ENCODE data around the gene ROBO2. TPM values are rescaled to one million over a fixed set of nuclear protein-coding genes. Genes with fewer than 3 reads are reported as not detected.

Gene ROBO2
- polyA plus RNA-seq, 1 donor from 2014 or later: 55.5 TPM

DNA sequence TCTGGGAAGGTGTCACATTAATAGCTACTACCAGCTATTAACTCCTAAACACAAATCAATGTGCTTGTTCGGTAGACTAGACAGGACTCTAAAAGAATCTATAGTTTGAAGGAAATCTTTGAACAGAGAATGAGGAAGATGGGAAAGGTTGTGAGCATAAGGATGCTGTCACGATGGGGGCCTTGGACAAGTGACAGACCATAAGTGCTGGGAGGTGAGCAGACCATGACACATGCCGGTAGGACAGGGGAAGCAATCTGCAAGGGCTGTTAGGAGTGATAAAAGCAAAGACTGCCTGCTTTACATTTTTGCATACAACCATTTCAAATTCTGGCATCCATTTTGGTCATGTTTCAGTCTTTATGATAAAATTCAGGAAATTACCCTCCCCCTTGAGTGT lies 645.8 kb downstream of the ROBO2 start:
- Histone ChIP-seq H3K79me2 (replicated peaks; ENCODE audit: insufficient read depth, low read length) (no peaks in the 10 kb centered on the region), H2AFZ (ENCODE audit: low read depth, low read length) (no peak overlapping the region), H4K20me1 (ENCODE audit: insufficient read depth) (no peaks in the 10 kb centered on the region), H3K9me2 (ENCODE audit: insufficient read depth, low read length) (no peaks in the 10 kb centered on the region), H3K27ac (ENCODE audit: low read length) (peak overlapping the region; percentile 92), H3K27me3 (ENCODE audit: insufficient read depth, low read depth, low read length) (no peaks in the 10 kb centered on the region), H3K4me2 (ENCODE audit: low read length) (peak overlapping the region; percentile 45), H3K9ac (ENCODE audit: low read length) (peak overlapping the region; percentile 51), H3F3A (ENCODE audit: insufficient read depth, low read length, poor library complexity, severe bottlenecking) (peaks cover 5% of the 10 kb centered on the region), H3K4me3 (ENCODE audit: low read length) (peak overlapping the region; percentile 49), H3K36me3 (ENCODE audit: insufficient read depth, low read length) (no peaks in the 10 kb centered on the region), H3K9me3 (ENCODE audit: low read length) (no peaks in the 10 kb centered on the region)
- TF ChIP-seq TAF1 (IDR thresholded peaks at IDR 0.05; ENCODE audit: low read depth) (no peak), RAD21 (conservative IDR thresholded peaks at IDR 0.05) (no peak), EP300 (conservative IDR thresholded peaks at IDR 0.05; ENCODE audit: poor library complexity, severe bottlenecking) (peak; percentile 73), REST (IDR thresholded peaks at IDR 0.05; ENCODE audit: borderline replicate concordance) (peak; percentile 50), MXI1 (conservative IDR thresholded peaks at IDR 0.05; ENCODE audit: poor library complexity, severe bottlenecking) (no peak), POLR2AphosphoS5 (IDR thresholded peaks at IDR 0.05) (peak; percentile 43), EZH2 (IDR thresholded peaks at IDR 0.05; ENCODE audit: borderline replicate concordance, insufficient read depth, low read length, poor library complexity, severe bottlenecking) (no peak), SMC3 (conservative IDR thresholded peaks at IDR 0.05; ENCODE audit: poor library complexity) (peak; percentile 40)
- TF ChIP-seq, protein P1, sequence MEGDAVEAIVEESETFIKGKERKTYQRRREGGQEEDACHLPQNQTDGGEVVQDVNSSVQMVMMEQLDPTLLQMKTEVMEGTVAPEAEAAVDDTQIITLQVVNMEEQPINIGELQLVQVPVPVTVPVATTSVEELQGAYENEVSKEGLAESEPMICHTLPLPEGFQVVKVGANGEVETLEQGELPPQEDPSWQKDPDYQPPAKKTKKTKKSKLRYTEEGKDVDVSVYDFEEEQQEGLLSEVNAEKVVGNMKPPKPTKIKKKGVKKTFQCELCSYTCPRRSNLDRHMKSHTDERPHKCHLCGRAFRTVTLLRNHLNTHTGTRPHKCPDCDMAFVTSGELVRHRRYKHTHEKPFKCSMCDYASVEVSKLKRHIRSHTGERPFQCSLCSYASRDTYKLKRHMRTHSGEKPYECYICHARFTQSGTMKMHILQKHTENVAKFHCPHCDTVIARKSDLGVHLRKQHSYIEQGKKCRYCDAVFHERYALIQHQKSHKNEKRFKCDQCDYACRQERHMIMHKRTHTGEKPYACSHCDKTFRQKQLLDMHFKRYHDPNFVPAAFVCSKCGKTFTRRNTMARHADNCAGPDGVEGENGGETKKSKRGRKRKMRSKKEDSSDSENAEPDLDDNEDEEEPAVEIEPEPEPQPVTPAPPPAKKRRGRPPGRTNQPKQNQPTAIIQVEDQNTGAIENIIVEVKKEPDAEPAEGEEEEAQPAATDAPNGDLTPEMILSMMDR (IDR thresholded peaks at IDR 0.05; ENCODE audit: poor library complexity, severe bottlenecking): peak; percentile 21

- Histone ChIP-seq H3K9me2 (ENCODE audit: insufficient read depth, low read length) (no peaks in the 10 kb centered on the region), H2AFZ (ENCODE audit: low read depth, low read length) (no peak overlapping the region), H3K27me3 (ENCODE audit: insufficient read depth, low read depth, low read length) (no peaks in the 10 kb centered on the region), H3F3A (ENCODE audit: insufficient read depth, low read length, poor library complexity, severe bottlenecking) (peaks cover 5% of the 10 kb centered on the region), H3K9me3 (ENCODE audit: low read length) (no peaks in the 10 kb centered on the region), H3K4me2 (ENCODE audit: low read length) (peak overlapping the region; percentile 45), H3K4me3 (ENCODE audit: low read length) (peak overlapping the region; percentile 49), H4K20me1 (ENCODE audit: insufficient read depth) (no peaks in the 10 kb centered on the region), H3K27ac (ENCODE audit: low read length) (peak overlapping the region; percentile 92), H3K36me3 (ENCODE audit: insufficient read depth, low read length) (no peaks in the 10 kb centered on the region), H3K79me2 (replicated peaks; ENCODE audit: insufficient read depth, low read length) (no peaks in the 10 kb centered on the region), H3K9ac (ENCODE audit: low read length) (peak overlapping the region; percentile 51)
- no peak for TF ChIP-seq RAD21 (conservative IDR thresholded peaks at IDR 0.05)
- no peak for TF ChIP-seq EP300 (conservative IDR thresholded peaks at IDR 0.05; ENCODE audit: poor library complexity, severe bottlenecking)
- TF ChIP-seq SMC3 (conservative IDR thresholded peaks at IDR 0.05; ENCODE audit: poor library complexity): peak; percentile 20
- peak; percentile 64 for TF ChIP-seq POLR2AphosphoS5 (IDR thresholded peaks at IDR 0.05)
- TF ChIP-seq, protein P1 (IDR thresholded peaks at IDR 0.05; ENCODE audit: poor library complexity, severe bottlenecking): no peak
- peak; percentile 79 for TF ChIP-seq REST (IDR thresholded peaks at IDR 0.05; ENCODE audit: borderline replicate concordance)
- TF ChIP-seq TAF1 (IDR thresholded peaks at IDR 0.05; ENCODE audit: low read depth): no peak
- TF ChIP-seq MXI1 (conservative IDR thresholded peaks at IDR 0.05; ENCODE audit: poor library complexity, severe bottlenecking): no peak
Measured at GRCh38 chr3:77686560-77686959, 646.7 kb downstream of the ROBO2 start.
